Activated CD8-positive, alpha-beta memory T cell treated with anti-CD3 and anti-CD28 coated beads, Interleukin-2, amount 10 ng/mL, durations not matched to agents 7 days and 5 days (primary cell): Measurements from ENCODE around the gene HS3ST3B1. TPM values are rescaled to one million over a fixed set of nuclear protein-coding genes. Genes with fewer than 3 reads are reported as not detected.

Source experiments
- ATAC-seq: fragments of 150-1000 bp; cut with Tn5 transposase; one replicate; pipeline ENCODE4 v1.10.0; 2021; ENCODE audit warnings: moderate library complexity
- CTCF ChIA-PET: fragments of 350-600 bp; sonication (Branson Sonifier 250); formaldehyde crosslinking; loops from one replicate; lab custom pipeline; 2021; ENCODE audit warnings: antibody characterized with exemption; lab: Charles Lee
- DNase-seq: peaks from one replicate; pipeline ENCODE4 v3.0.0-alpha.2; 2020
- H3K27ac Mint-ChIP-seq: one replicate; pipeline ENCODE4 v1.8.0; 2021; ENCODE audit warnings: mild to moderate bottlenecking, mixed read lengths
- H3K27me3 Mint-ChIP-seq: one replicate; pipeline ENCODE4 v1.8.0; 2021; ENCODE audit warnings: mixed read lengths
- H3K36me3 Mint-ChIP-seq: one replicate; pipeline ENCODE4 v1.8.0; 2021; ENCODE audit warnings: mild to moderate bottlenecking, mixed read lengths
- H3K4me1 Mint-ChIP-seq: one replicate; pipeline ENCODE4 v1.8.0; 2021; ENCODE audit warnings: mixed read lengths
- H3K4me3 Mint-ChIP-seq: one replicate; pipeline ENCODE4 v1.8.0; 2021; ENCODE audit warnings: mild to moderate bottlenecking, moderate library complexity, mixed read lengths
- H3K9me3 Mint-ChIP-seq: one replicate; pipeline ENCODE4 v1.8.0; 2022; ENCODE audit warnings: low read depth, mixed read lengths
- total RNA-seq, 2 experiments: library from RNA; stranded (reverse); gene quantifications; one replicate each; pipeline ENCODE4 v1.2.3, GENCODE V29; 2021

The HS3ST3B1 gene
- total RNA-seq, 2 experiments from 2014 or later: 6.9 to 24.9 TPM

GRCh38 chr17:14306596-14306995, 5.7 kb downstream of the HS3ST3B1 start:
- H3K4me1 Mint-ChIP-seq: peaks cover 53% of the 10 kb centered on the region
- H3K9me3 Mint-ChIP-seq: no peaks in the 10 kb centered on the region
- H3K27ac Mint-ChIP-seq: no peak overlapping the region
- peaks cover 4% of the 10 kb centered on the region for H3K36me3 Mint-ChIP-seq
- CTCF ChIA-PET: interaction anchor here (1.7 kb wide), 1 partner anchor 708 kb away, joined by 3 read pairs; no protein-coding TSS in a partner anchor
- no peak overlapping the region for H3K4me3 Mint-ChIP-seq
- peaks cover 11% of the 10 kb centered on the region for H3K27me3 Mint-ChIP-seq
- no peak for ATAC-seq
- no peak for DNase-seq

GRCh38 chr17:14307560-14308024, 6.7 kb downstream of the HS3ST3B1 start:
- H3K27ac Mint-ChIP-seq: no peak overlapping the region
- no peak for ATAC-seq
- no peaks in the 10 kb centered on the region for H3K9me3 Mint-ChIP-seq
- no peak overlapping the region for H3K4me3 Mint-ChIP-seq
- CTCF ChIA-PET: no interaction called here
- H3K36me3 Mint-ChIP-seq: peaks cover 7% of the 10 kb centered on the region
- DNase-seq: no peak
- H3K4me1 Mint-ChIP-seq: peaks cover 53% of the 10 kb centered on the region
- peaks cover 11% of the 10 kb centered on the region for H3K27me3 Mint-ChIP-seq

- no peak for ATAC-seq
- Mint-ChIP-seq H3K36me3 (peaks cover 12% of the 10 kb centered on the region), H3K9me3 (no peaks in the 10 kb centered on the region), H3K27ac (peak overlapping the region; percentile 25), H3K4me3 (peak overlapping the region; percentile 74), H3K27me3 (peaks cover 10% of the 10 kb centered on the region), H3K4me1 (peaks cover 48% of the 10 kb centered on the region)
- CTCF ChIA-PET: interaction anchor here (1.0 to 1.4 kb wide), 3 partner anchors 8 to 710 kb away, joined by 3 read pairs; partner anchors contain the start of gene HS3ST3B1
- DNase-seq: no peak
Observed at GRCh38 chr17:14308636-14308964, 7.7 kb downstream of the HS3ST3B1 start.

GRCh38 chr17:14308965-14309879, 8.3 kb downstream of the HS3ST3B1 start:
- Mint-ChIP-seq H3K4me3 (peak overlapping the region; percentile 74), H3K36me3 (peaks cover 11% of the 10 kb centered on the region), H3K4me1 (peaks cover 46% of the 10 kb centered on the region), H3K27me3 (peaks cover 8% of the 10 kb centered on the region), H3K27ac (peak overlapping the region; percentile 25), H3K9me3 (no peaks in the 10 kb centered on the region)
- peak; percentile 100 for ATAC-seq
- CTCF ChIA-PET: interaction anchor here (1.0 to 1.4 kb wide), 3 partner anchors 8 to 711 kb away, joined by 3 read pairs; partner anchors contain the start of gene HS3ST3B1
- DNase-seq: peak; percentile 93

GRCh38 chr17:14310101-14310500, 9.2 kb downstream of the HS3ST3B1 start:
- no peaks in the 10 kb centered on the region for H3K9me3 Mint-ChIP-seq
- peaks cover 38% of the 10 kb centered on the region for H3K4me1 Mint-ChIP-seq
- H3K36me3 Mint-ChIP-seq: peaks cover 11% of the 10 kb centered on the region

GRCh38 chr17:14310605-14311004, 9.7 kb downstream of the HS3ST3B1 start:
- Mint-ChIP-seq H3K4me1 (peaks cover 34% of the 10 kb centered on the region), H3K27ac (no peak overlapping the region), H3K9me3 (no peaks in the 10 kb centered on the region), H3K36me3 (peaks cover 11% of the 10 kb centered on the region), H3K27me3 (peaks cover 4% of the 10 kb centered on the region), H3K4me3 (no peak overlapping the region)
- ATAC-seq (no peak), DNase-seq (peak; percentile 31)
- CTCF ChIA-PET: no interaction called here

More at GRCh38 chr17:14310101-14310500, 9.2 kb downstream of the HS3ST3B1 start:
- no peak for ATAC-seq
- no peak overlapping the region for H3K27ac Mint-ChIP-seq
- H3K27me3 Mint-ChIP-seq: peaks cover 4% of the 10 kb centered on the region
- DNase-seq: peak; percentile 29
- H3K4me3 Mint-ChIP-seq: no peak overlapping the region
- CTCF ChIA-PET: interaction anchor here (1.4 kb wide), 1 partner anchor 64 kb away, joined by 3 read pairs; no protein-coding TSS in a partner anchor

- DNase-seq (no peak), ATAC-seq (no peak)
- H3K27ac Mint-ChIP-seq: no peak overlapping the region
- H3K4me3 Mint-ChIP-seq: no peak overlapping the region
- H3K27me3 Mint-ChIP-seq: peaks cover under 1% of the 10 kb centered on the region
- peaks cover 8% of the 10 kb centered on the region for H3K36me3 Mint-ChIP-seq
- CTCF ChIA-PET: no interaction called here
- H3K4me1 Mint-ChIP-seq: peaks cover 28% of the 10 kb centered on the region
- H3K9me3 Mint-ChIP-seq: no peaks in the 10 kb centered on the region
Observed at GRCh38 chr17:14311186-14311705, 10.4 kb downstream of the HS3ST3B1 start.

- DNase-seq (no peak), ATAC-seq (no peak)
- no peak overlapping the region for H3K4me3 Mint-ChIP-seq
- no peak overlapping the region for H3K27ac Mint-ChIP-seq
- CTCF ChIA-PET: no interaction called here
- no peaks in the 10 kb centered on the region for H3K9me3 Mint-ChIP-seq
- peaks cover 24% of the 10 kb centered on the region for H3K4me1 Mint-ChIP-seq
- no peaks in the 10 kb centered on the region for H3K27me3 Mint-ChIP-seq
- H3K36me3 Mint-ChIP-seq: peaks cover 8% of the 10 kb centered on the region
Observed at GRCh38 chr17:14311981-14312380, 11.1 kb downstream of the HS3ST3B1 start.

- CTCF ChIA-PET: interaction anchor here (0.8 kb wide), 1 partner anchor 116 kb away, joined by 3 read pairs; no protein-coding TSS in a partner anchor
- Mint-ChIP-seq H3K4me3 (no peak overlapping the region), H3K27ac (no peak overlapping the region)
Observed at GRCh38 chr17:14312522-14312921, 11.6 kb downstream of the HS3ST3B1 start.

GRCh38 chr17:14316126-14316832, 15.4 kb downstream of the HS3ST3B1 start:
- CTCF ChIA-PET: no interaction called here
- Mint-ChIP-seq H3K36me3 (peaks cover 8% of the 10 kb centered on the region), H3K4me1 (peaks cover 17% of the 10 kb centered on the region), H3K27me3 (no peaks in the 10 kb centered on the region), H3K27ac (no peak overlapping the region), H3K9me3 (no peaks in the 10 kb centered on the region), H3K4me3 (no peak overlapping the region)
- DNase-seq: no peak
- ATAC-seq: no peak

More at GRCh38 chr17:14312522-14312921, 11.6 kb downstream of the HS3ST3B1 start:
- H3K36me3 Mint-ChIP-seq: peaks cover 8% of the 10 kb centered on the region
- H3K9me3 Mint-ChIP-seq: no peaks in the 10 kb centered on the region
- no peak for DNase-seq
- H3K4me1 Mint-ChIP-seq: peaks cover 24% of the 10 kb centered on the region
- ATAC-seq: no peak
- H3K27me3 Mint-ChIP-seq: no peaks in the 10 kb centered on the region

- Mint-ChIP-seq H3K27ac (no peak overlapping the region), H3K4me3 (no peak overlapping the region), H3K36me3 (peaks cover 7% of the 10 kb centered on the region), H3K27me3 (no peaks in the 10 kb centered on the region), H3K9me3 (no peaks in the 10 kb centered on the region), H3K4me1 (peaks cover 26% of the 10 kb centered on the region)
- ATAC-seq: no peak
- DNase-seq: no peak
- CTCF ChIA-PET: no interaction called here
Observed at GRCh38 chr17:14317383-14317782, 16.5 kb downstream of the HS3ST3B1 start.

GRCh38 chr17:14318109-14318917, 17.4 kb downstream of the HS3ST3B1 start:
- CTCF ChIA-PET: interaction anchor here (1.6 kb wide), 1 partner anchor 15 kb away, joined by 4 read pairs; no protein-coding TSS in a partner anchor
- peaks cover 28% of the 10 kb centered on the region for H3K4me1 Mint-ChIP-seq
- H3K36me3 Mint-ChIP-seq: peaks cover 2% of the 10 kb centered on the region
- H3K4me3 Mint-ChIP-seq: no peak overlapping the region
- H3K9me3 Mint-ChIP-seq: no peaks in the 10 kb centered on the region
- H3K27ac Mint-ChIP-seq: no peak overlapping the region
- no peaks in the 10 kb centered on the region for H3K27me3 Mint-ChIP-seq
- DNase-seq (no peak), ATAC-seq (no peak)
